Kidney (tissue), 14 donors: Measurements from ENCODE around the gene GP1BA. TPM values are rescaled to one million over a fixed set of nuclear protein-coding genes. Genes with fewer than 3 reads are reported as not detected.

Source experiments
- DNase-seq, 5 donors: peaks; one replicate each; pipeline ENCODE4 v3.0.0-alpha.2; 2013 to 2020
- FAIRE-seq: peaks from 2 replicates; lab custom pipeline; 2012; peaks lifted over from hg19 to GRCh38; lab: Jason Lieb, UNC
- H3K27ac ChIP-seq, 2 donors: one replicate each; pipeline ENCODE4 v1.7.0; 2013; ENCODE audit warnings: low read depth in 2 of 2, low read length in 2 of 2, inconsistent platforms in 1 of 2
- H3K27me3 ChIP-seq: one replicate; pipeline ENCODE4 v1.7.1; 2013; ENCODE audit warnings: low read length, inconsistent platforms; ENCODE audit not compliant: control insufficient read depth, insufficient read depth
- H3K36me3 ChIP-seq, 3 donors: one replicate each; pipeline versions ENCODE4 v1.7.0 to v1.7.1; 2013; ENCODE audit warnings: low read length in 3 of 3, control low read depth in 1 of 3, inconsistent platforms in 1 of 3; ENCODE audit not compliant: insufficient read depth in 3 of 3, control insufficient read depth in 2 of 3
- H3K4me1 ChIP-seq, 3 donors: one replicate each; pipeline versions ENCODE4 v1.7.0 to v1.7.1; 2013; ENCODE audit warnings: low read length in 3 of 3, inconsistent platforms in 1 of 3, low read depth in 1 of 3; ENCODE audit not compliant: control insufficient read depth in 2 of 3, insufficient read depth in 2 of 3
- H3K4me3 ChIP-seq, 3 donors: one replicate each; pipeline versions ENCODE4 v1.7.0 to v1.8.1; 2013; ENCODE audit warnings: low read length in 3 of 3, control low read depth in 1 of 3, inconsistent platforms in 1 of 3
- H3K9ac ChIP-seq, 3 donors: one replicate each; pipeline versions ENCODE4 v1.7.0 to v1.7.1; 2013; ENCODE audit warnings: low read length in 3 of 3, control low read depth in 1 of 3, inconsistent platforms in 1 of 3
- H3K9me3 ChIP-seq, 3 donors: one replicate each; pipeline versions ENCODE4 v1.7.0 to v1.7.1; 2013; ENCODE audit warnings: low read length in 3 of 3, control low read depth in 1 of 3, inconsistent platforms in 1 of 3; ENCODE audit not compliant: control insufficient read depth in 2 of 3, insufficient read depth in 1 of 3
- intact Hi-C: fragments of 100-400 bp; cut with DNase I; formaldehyde crosslinking; loops from one replicate; pipeline ENCODE4 v1.11.1; 2022
- polyA plus RNA-seq: library from polyadenylated mRNA; stranded (reverse); fragments of 350-450 nt; fragmentation: Illumina TruSeq; extraction: RNeasy Lipid Tissue Mini Kit (QIAGEN cat#74804); gene quantifications from one replicate; pipeline ENCODE4 v1.2.3, GENCODE V29; 2014; ENCODE audit warnings: low read depth, low replicate concordance; ENCODE audit not compliant: insufficient read depth
- total RNA-seq: library from RNA; stranded (reverse); fragmentation: NEBNext Ultra II Directional; extraction: Animal tissue kit (Norgen Biotek cat#: 25700); gene quantifications from one replicate; pipeline ENCODE4 v1.2.1, GENCODE V29; 2021
- TF ChIP-seq, protein P1 (sequence below): IDR thresholded peaks from 3 replicates; pipeline ENCODE4 v1.5.1; 2012; ENCODE audit warnings: mild to moderate bottlenecking, moderate library complexity, borderline replicate concordance; ENCODE audit not compliant: insufficient read depth; ENCODE audit errors: extremely low read depth
- donor health status: control.
- donor health status: control.
- donor health status: control.
- donor health status: control.
- donor health status: control.
- donor health status: DM: yes; HTN: yes; CAD: no.
- donor health status: Normal renal cell carcinoma (clear cell type).

The GP1BA gene
- total and polyA plus RNA-seq, 2 donors from 2014 or later = not detected

DNA sequence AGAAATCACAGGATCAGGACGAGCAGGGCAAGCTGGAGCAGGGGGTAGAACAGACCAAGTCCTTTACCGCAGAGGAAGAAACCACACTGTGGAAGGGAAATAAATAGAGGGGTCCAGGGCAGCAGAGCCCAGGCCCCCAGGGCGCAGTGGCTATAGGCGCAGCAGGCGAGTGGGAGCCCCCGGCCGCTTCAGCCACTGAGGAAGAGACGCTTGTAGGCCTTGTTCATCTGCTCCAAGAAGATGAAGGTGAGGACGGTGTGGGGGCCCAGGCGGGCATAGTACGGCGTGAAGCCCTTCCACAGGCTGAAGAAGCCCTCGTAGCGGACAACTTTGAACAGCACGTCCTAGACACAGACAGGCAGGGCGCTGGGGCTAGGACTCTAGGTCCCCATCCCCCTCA is 5.5 kb downstream of the GP1BA start:
- Histone ChIP-seq H3K4me1 (peaks cover 5 to 30% (median 18%) of the 10 kb centered on the region in 3 donors), H3K36me3 (peaks cover 0 to 17% (median 6%) of the 10 kb centered on the region in 3 donors), H3K27me3 (no peaks in the 10 kb centered on the region), H3K27ac (no peak overlapping the region), H3K4me3 (no peak overlapping the region), H3K9ac (no peak overlapping the region), H3K9me3 (no peaks in the 10 kb centered on the region)
- no peak for DNase-seq
- FAIRE-seq = no peak
- TF ChIP-seq, protein P1, sequence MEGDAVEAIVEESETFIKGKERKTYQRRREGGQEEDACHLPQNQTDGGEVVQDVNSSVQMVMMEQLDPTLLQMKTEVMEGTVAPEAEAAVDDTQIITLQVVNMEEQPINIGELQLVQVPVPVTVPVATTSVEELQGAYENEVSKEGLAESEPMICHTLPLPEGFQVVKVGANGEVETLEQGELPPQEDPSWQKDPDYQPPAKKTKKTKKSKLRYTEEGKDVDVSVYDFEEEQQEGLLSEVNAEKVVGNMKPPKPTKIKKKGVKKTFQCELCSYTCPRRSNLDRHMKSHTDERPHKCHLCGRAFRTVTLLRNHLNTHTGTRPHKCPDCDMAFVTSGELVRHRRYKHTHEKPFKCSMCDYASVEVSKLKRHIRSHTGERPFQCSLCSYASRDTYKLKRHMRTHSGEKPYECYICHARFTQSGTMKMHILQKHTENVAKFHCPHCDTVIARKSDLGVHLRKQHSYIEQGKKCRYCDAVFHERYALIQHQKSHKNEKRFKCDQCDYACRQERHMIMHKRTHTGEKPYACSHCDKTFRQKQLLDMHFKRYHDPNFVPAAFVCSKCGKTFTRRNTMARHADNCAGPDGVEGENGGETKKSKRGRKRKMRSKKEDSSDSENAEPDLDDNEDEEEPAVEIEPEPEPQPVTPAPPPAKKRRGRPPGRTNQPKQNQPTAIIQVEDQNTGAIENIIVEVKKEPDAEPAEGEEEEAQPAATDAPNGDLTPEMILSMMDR = no peak
- intact Hi-C loops = no loop called here

DNA sequence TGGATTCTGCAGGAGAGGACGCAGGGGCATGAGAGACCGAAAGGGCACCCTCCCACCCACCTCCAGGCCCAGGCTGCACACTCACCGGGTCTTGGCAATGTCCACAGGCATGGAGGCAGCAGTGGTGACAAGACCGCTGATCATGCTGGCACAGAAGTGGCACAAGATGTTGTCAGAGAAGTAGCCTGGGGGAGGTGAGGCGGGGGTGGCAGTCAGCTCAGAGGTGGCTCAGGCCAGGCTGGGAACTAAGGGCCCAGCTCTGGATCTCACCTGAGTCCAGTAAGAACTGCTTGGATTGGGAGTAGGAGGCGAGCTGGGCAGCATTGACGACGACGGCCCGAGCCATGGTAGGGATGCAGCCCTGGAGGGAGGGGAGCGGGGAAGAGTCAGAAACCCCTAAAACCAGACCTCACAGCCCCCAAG is 6.0 kb downstream of the GP1BA start:
- Histone ChIP-seq H3K27me3 (no peaks in the 10 kb centered on the region), H3K4me3 (peak overlapping the region in 1 of 3 donors; percentile 95), H3K9me3 (no peaks in the 10 kb centered on the region), H3K36me3 (peaks cover 0 to 20% (median 10%) of the 10 kb centered on the region in 3 donors), H3K27ac (peak overlapping the region in 1 of 2 donors; percentile 87), H3K9ac (peak overlapping the region in 1 of 3 donors; percentile 96), H3K4me1 (peaks cover 5 to 30% (median 18%) of the 10 kb centered on the region in 3 donors)
- intact Hi-C loops = no loop called here
- TF ChIP-seq, protein P1 = no peak
- DNase-seq (peak in 1 of 5 donors; percentile 57), FAIRE-seq (no peak)

DNA sequence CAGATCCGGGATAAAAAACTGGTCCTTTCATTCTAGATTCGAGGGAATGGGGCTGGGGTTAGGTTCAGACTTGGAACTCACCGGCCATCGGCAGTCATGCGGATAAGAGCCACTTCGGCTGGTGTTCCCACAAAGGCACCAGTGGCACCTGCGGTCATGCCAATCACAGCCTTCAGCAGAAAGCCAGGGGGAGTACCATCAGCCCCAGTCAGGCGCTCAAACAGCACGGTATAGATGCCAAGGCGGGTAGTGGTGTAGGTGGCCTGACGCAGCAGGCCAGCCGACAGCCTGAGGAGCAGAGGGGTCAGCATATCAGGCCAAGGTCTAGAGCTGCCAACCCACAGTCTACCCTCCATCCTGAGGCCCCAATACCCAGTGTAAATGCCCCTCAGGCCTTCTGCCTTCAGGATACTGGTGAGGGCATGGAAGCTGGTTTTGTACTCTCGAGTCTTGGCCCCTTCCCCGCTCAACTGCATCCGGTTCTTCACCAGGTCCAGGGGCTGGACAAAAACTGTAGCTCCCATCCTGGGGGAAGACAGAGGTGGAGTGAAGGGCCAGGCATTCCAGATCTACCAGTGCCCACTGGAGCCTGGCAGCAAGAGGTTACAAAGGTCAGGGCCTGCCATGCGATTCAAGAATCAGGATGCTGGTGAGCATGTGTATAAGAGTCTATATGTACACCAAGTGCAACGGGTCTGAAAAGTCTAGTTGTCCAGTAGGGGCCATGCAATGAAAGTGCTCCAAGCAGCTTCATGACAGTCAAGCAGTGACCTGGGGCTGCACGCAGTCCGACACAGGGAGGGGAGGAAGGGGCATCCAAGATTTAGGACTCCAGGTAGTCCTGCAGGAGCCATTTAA is 6.8 kb downstream of the GP1BA start:
- H3K9me3 ChIP-seq = no peaks in the 10 kb centered on the region
- peak overlapping the region; percentile 86 to 87 for H3K27ac ChIP-seq
- no peak for FAIRE-seq
- H3K9ac ChIP-seq = peak overlapping the region; percentile 45 to 96 (median 67)
- no peaks in the 10 kb centered on the region for H3K27me3 ChIP-seq
- TF ChIP-seq, protein P1 = no peak
- peak overlapping the region; percentile 80 to 95 (median 81) for H3K4me3 ChIP-seq
- H3K36me3 ChIP-seq = peaks cover 0 to 26% (median 15%) of the 10 kb centered on the region in 3 donors
- peak in 2 of 5 donors; percentile 51 to 57 for DNase-seq
- intact Hi-C loops = no loop called here
- peaks cover 5 to 32% (median 18%) of the 10 kb centered on the region in 3 donors for H3K4me1 ChIP-seq
